LNCAP (cell line): ENCODE data around the gene SH3GL3.

Experiments used
- CTCF ChIP-seq: fragments of 450-650 bp; IDR thresholded peaks from 2 replicates; pipeline ENCODE4 v1.5.1; 2017; ENCODE audit warnings: mild to moderate bottlenecking

Gene SH3GL3

GRCh38 chr15:83538682-83539081 is 91.5 kb downstream of the SH3GL3 start:
- no peak for TF ChIP-seq CTCF

- TF ChIP-seq CTCF, result no peak
These were observed 98.8 kb downstream of the SH3GL3 start for GRCh38 chr15:83545804-83546511.

GRCh38 chr15:83546512-83546888 is 99.4 kb downstream of the SH3GL3 start:
- no peak for TF ChIP-seq CTCF

GRCh38 chr15:83547168-83547567 is 100.0 kb downstream of the SH3GL3 start:
- TF ChIP-seq CTCF, result no peak

- TF ChIP-seq CTCF, result no peak
These were observed 102.5 kb downstream of the SH3GL3 start for GRCh38 chr15:83549623-83550022.

- TF ChIP-seq CTCF, result no peak
These were observed 107.4 kb downstream of the SH3GL3 start for GRCh38 chr15:83554558-83554957.

- TF ChIP-seq CTCF, result no peak
These were observed 108.2 kb downstream of the SH3GL3 start for GRCh38 chr15:83555383-83555782.

- TF ChIP-seq CTCF, result no peak
These were observed 108.9 kb downstream of the SH3GL3 start for GRCh38 chr15:83556068-83556467.
